Ascending aorta (tissue), 2 donors: ENCODE measurements around the gene DMD. TPM values are rescaled to one million over a fixed set of nuclear protein-coding genes. Genes with fewer than 3 reads are reported as not detected.

Experiments used
- DNase-seq, 2 donors: peaks; one replicate each; pipeline ENCODE4 v3.0.0-alpha.2; 2019; ENCODE audit warnings: low spot score in 2 of 2
- H3K27ac ChIP-seq, 2 donors: fragments of 200-600 bp; sonication (generic); one replicate each; pipeline ENCODE4 v1.5.1; 2016 to 2017; ENCODE audit warnings: mild to moderate bottlenecking in 1 of 2
- H3K27me3 ChIP-seq: fragments of 200-600 bp; sonication (generic); one replicate; pipeline ENCODE4 v1.5.1; 2017
- H3K36me3 ChIP-seq, 2 donors: fragments of 200-600 bp; sonication (generic); one replicate each; pipeline ENCODE4 v1.5.1; 2016
- H3K4me1 ChIP-seq, 2 donors: fragments of 200-600 bp; sonication (generic); one replicate each; pipeline ENCODE4 v1.5.1; 2016 to 2017; ENCODE audit warnings: mild to moderate bottlenecking in 1 of 2
- H3K4me3 ChIP-seq, 2 donors: fragments of 200-600 bp; sonication (generic); one replicate each; pipeline ENCODE4 v1.5.1; 2016 to 2017; ENCODE audit warnings: mild to moderate bottlenecking in 1 of 2
- H3K9me3 ChIP-seq, 2 donors: fragments of 200-600 bp; sonication (generic); one replicate each; pipeline ENCODE4 v1.5.1; 2016
- CTCF ChIP-seq, 3 experiments: fragments of 200-600 bp in 2 of 3; fragments of 450-650 bp in 1 of 3; sonication (generic) in 2 of 3; IDR thresholded peaks; one replicate each; pipeline ENCODE4 v1.5.1; 2016 to 2019; ENCODE audit warnings: antibody characterized with exemption in 3 of 3, mild to moderate bottlenecking in 1 of 3, moderate library complexity in 1 of 3
- intact Hi-C: fragments of 100-400 bp; cut with DNase I; formaldehyde crosslinking; loops from one replicate; pipeline ENCODE4 v1.15.1; 2023
- total RNA-seq: library from RNA; depleted of rRNA; stranded (reverse); fragments of >200 nt; gene quantifications from one replicate; pipeline ENCODE4 v1.1.0, GENCODE V29; 2016

DMD gene
- total RNA-seq, 1 donor from 2014 or later, result 40.0 TPM

- TF ChIP-seq CTCF (IDR thresholded peaks at IDR 0.05), result no peak
- no peaks in the 10 kb centered on the region for H3K27me3 ChIP-seq
- intact Hi-C loops, result no loop called here
- H3K4me3 ChIP-seq, result no peak overlapping the region
- H3K9me3 ChIP-seq, result peaks cover 0 to 3% of the 10 kb centered on the region in 2 donors
- H3K4me1 ChIP-seq, result no peaks in the 10 kb centered on the region
- no peak overlapping the region for H3K27ac ChIP-seq
- H3K36me3 ChIP-seq, result no peaks in the 10 kb centered on the region
- DNase-seq, result no peak
Measured at GRCh38 chrX:31743004-31743403, 1468.3 kb downstream of the DMD start.

GRCh38 chrX:31717474-31717873 lies 1493.9 kb downstream of the DMD start:
- no peak for DNase-seq
- no peak for TF ChIP-seq CTCF (IDR thresholded peaks at IDR 0.05)
- Histone ChIP-seq H3K36me3 (no peaks in the 10 kb centered on the region), H3K9me3 (no peaks in the 10 kb centered on the region), H3K4me1 (no peaks in the 10 kb centered on the region), H3K27ac (no peak overlapping the region), H3K4me3 (no peak overlapping the region), H3K27me3 (no peaks in the 10 kb centered on the region)
- intact Hi-C loops, result no loop called here

GRCh38 chrX:31715675-31716074 lies 1495.7 kb downstream of the DMD start:
- Histone ChIP-seq H3K36me3 (no peaks in the 10 kb centered on the region), H3K27ac (peak overlapping the region in 1 of 2 donors; percentile 37), H3K9me3 (no peaks in the 10 kb centered on the region), H3K4me3 (no peak overlapping the region), H3K4me1 (no peaks in the 10 kb centered on the region), H3K27me3 (no peaks in the 10 kb centered on the region)
- intact Hi-C loops, result no loop called here
- no peak for TF ChIP-seq CTCF (IDR thresholded peaks at IDR 0.05)
- DNase-seq, result no peak

GRCh38 chrX:31714797-31715196 lies 1496.6 kb downstream of the DMD start:
- Histone ChIP-seq H3K27me3 (no peaks in the 10 kb centered on the region), H3K9me3 (no peaks in the 10 kb centered on the region), H3K36me3 (no peaks in the 10 kb centered on the region), H3K4me3 (no peak overlapping the region), H3K27ac (no peak overlapping the region), H3K4me1 (no peaks in the 10 kb centered on the region)
- no peak for DNase-seq
- no peak for TF ChIP-seq CTCF (IDR thresholded peaks at IDR 0.05)
- intact Hi-C loops, result no loop called here

- H3K27me3 ChIP-seq, result no peaks in the 10 kb centered on the region
- intact Hi-C loops, result no loop called here
- no peak for TF ChIP-seq CTCF (IDR thresholded peaks at IDR 0.05)
Measured at GRCh38 chrX:31713120-31713519, 1498.2 kb downstream of the DMD start.

GRCh38 chrX:31711166-31711565 lies 1500.2 kb downstream of the DMD start:
- no peak for TF ChIP-seq CTCF (IDR thresholded peaks at IDR 0.05)
- no peaks in the 10 kb centered on the region for H3K27me3 ChIP-seq
- H3K27ac ChIP-seq, result no peak overlapping the region
- intact Hi-C loops, result no loop called here
- H3K36me3 ChIP-seq, result no peaks in the 10 kb centered on the region
- peaks cover 0 to 7% of the 10 kb centered on the region in 2 donors for H3K4me1 ChIP-seq
- H3K9me3 ChIP-seq, result no peaks in the 10 kb centered on the region
- H3K4me3 ChIP-seq, result no peak overlapping the region
- no peak for DNase-seq

More at GRCh38 chrX:31713120-31713519, 1498.2 kb downstream of the DMD start:
- Histone ChIP-seq H3K27ac (no peak overlapping the region), H3K36me3 (no peaks in the 10 kb centered on the region), H3K4me1 (peaks cover 0 to 1% of the 10 kb centered on the region in 2 donors), H3K4me3 (no peak overlapping the region), H3K9me3 (no peaks in the 10 kb centered on the region)
- no peak for DNase-seq
